Measurements from ENCODE around the gene BRD7. TPM values are rescaled to one million over a fixed set of nuclear protein-coding genes. Genes with fewer than 3 reads are reported as not detected.

Gene BRD7
- total RNA-seq, 1 donor from 2014 or later: 104 TPM

DNA sequence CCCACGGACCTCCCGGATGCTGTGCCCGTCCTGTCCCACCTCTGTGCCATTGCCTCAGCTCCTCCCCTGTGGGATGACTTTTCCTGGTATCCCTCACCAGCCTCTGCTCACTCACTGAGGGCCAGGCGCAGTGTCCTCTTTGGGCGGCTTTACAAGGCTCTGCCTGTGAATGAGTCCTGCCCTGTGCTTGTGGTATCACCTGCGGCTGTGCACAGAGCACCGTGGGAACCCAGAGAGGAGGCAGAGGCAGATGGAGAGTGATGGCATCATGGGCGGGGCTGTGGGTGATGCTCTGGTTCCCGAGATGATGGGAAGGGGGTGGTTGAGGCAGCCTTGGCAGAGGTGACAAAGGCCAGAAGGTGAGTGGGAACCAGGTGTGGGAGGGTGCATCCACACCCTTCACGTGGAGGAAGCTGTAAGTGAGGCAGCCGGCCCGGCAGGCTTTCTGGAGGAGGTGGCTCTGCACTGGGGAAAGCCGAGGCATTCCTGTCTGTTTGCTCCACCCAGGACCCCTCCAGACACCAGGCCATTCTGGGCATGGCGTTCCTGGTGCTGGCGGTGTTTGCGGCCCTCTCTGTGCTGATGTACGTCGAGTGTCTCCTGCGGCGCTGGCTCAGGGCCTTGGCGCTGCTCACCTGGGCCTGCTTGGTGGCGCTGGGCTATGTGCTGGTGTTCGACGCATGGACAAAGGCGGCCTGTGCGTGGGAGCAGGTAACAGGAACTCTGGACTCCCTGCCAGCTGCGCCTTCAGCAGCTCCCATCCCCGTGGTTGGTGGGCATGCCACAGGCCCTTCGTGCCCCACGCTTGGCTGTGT lies 78.6 kb downstream of the BRD7 start:
- DNase-seq (ENCODE audit: low spot score, unreplicated experiment): no peak
- Mint-ChIP-seq H3K4me1 (ENCODE audit: low read depth) (no peaks in the 10 kb centered on the region), H3K27me3 (no peaks in the 10 kb centered on the region), H3K27ac (no peak overlapping the region), H3K9me3 (ENCODE audit: low read depth) (no peaks in the 10 kb centered on the region), H3K4me3 (ENCODE audit: low read depth) (no peak overlapping the region), H3K36me3 (ENCODE audit: insufficient read depth) (peaks cover 5% of the 10 kb centered on the region)
- TF ChIP-seq, protein P1, sequence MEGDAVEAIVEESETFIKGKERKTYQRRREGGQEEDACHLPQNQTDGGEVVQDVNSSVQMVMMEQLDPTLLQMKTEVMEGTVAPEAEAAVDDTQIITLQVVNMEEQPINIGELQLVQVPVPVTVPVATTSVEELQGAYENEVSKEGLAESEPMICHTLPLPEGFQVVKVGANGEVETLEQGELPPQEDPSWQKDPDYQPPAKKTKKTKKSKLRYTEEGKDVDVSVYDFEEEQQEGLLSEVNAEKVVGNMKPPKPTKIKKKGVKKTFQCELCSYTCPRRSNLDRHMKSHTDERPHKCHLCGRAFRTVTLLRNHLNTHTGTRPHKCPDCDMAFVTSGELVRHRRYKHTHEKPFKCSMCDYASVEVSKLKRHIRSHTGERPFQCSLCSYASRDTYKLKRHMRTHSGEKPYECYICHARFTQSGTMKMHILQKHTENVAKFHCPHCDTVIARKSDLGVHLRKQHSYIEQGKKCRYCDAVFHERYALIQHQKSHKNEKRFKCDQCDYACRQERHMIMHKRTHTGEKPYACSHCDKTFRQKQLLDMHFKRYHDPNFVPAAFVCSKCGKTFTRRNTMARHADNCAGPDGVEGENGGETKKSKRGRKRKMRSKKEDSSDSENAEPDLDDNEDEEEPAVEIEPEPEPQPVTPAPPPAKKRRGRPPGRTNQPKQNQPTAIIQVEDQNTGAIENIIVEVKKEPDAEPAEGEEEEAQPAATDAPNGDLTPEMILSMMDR (IDR thresholded peaks at IDR 0.05; ENCODE audit: unreplicated experiment): no peak

DNA sequence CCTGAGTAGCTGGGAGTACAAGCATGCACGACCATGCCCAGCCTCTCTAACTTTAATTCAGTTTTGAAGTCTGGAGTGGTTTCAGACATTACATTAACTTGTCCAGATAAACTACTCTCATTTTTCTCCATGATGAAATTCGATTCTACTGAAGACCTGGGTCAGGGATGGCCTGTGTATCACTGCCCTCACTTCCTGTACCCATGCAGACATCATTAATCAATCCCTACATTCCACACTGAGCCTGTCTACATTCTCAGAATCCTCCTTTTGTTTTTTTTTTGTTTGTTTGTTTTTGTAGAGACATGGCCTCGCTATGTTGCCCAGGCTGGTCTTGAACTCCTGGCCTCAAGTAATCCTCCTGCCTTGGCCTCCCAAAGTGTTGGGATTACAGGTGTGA lies 79.9 kb downstream of the BRD7 start:
- Mint-ChIP-seq H3K4me3 (ENCODE audit: low read depth) (no peak overlapping the region), H3K9me3 (ENCODE audit: low read depth) (no peaks in the 10 kb centered on the region), H3K27ac (no peak overlapping the region), H3K36me3 (ENCODE audit: insufficient read depth) (peaks cover 5% of the 10 kb centered on the region), H3K4me1 (ENCODE audit: low read depth) (no peaks in the 10 kb centered on the region), H3K27me3 (no peaks in the 10 kb centered on the region)
- DNase-seq (ENCODE audit: low spot score, unreplicated experiment): no peak
- TF ChIP-seq, protein P1 (IDR thresholded peaks at IDR 0.05; ENCODE audit: unreplicated experiment): no peak

DNA sequence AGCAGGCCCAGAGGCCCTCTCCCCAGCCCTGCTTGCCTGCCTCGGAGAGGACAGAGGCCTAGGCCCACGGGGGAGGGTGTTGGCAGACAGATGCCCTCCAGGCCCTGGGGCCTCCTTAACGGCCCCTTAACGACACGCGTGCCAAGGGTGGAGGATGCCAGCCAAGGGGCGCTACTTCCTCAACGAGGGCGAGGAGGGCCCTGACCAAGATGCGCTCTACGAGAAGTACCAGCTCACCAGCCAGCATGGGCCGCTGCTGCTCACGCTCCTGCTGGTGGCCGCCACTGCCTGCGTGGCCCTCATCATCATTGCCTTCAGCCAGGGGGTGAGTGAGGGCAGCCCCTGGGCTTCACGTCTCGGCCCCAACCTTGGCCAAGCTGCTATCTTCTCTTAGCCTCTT lies 80.8 kb downstream of the BRD7 start:
- Mint-ChIP-seq H3K4me1 (ENCODE audit: low read depth) (no peaks in the 10 kb centered on the region), H3K27ac (no peak overlapping the region), H3K4me3 (ENCODE audit: low read depth) (no peak overlapping the region), H3K27me3 (no peaks in the 10 kb centered on the region), H3K9me3 (ENCODE audit: low read depth) (no peaks in the 10 kb centered on the region), H3K36me3 (ENCODE audit: insufficient read depth) (peaks cover 5% of the 10 kb centered on the region)
- TF ChIP-seq, protein P1 (IDR thresholded peaks at IDR 0.05; ENCODE audit: unreplicated experiment): no peak
- no peak for DNase-seq (ENCODE audit: low spot score, unreplicated experiment)

DNA sequence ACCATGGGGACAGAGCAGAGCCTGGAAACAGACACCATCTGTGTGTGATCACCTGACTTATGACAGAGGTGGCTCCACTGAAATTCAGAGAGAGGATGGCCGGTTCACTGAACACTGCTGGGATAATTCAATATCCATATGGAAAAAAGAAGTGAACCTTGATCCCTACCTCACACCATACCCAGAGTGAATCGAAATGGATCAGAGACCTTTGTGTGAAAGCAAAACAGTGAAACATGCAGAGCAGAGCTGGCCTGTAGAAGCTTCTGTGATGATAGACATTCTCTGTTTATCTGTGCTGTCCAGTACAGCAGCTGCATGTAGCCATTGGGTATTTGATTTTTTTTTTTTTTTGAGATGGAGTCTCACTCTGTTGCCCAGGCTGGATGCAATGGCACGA lies 82.1 kb downstream of the BRD7 start:
- Mint-ChIP-seq H3K9me3 (ENCODE audit: low read depth) (no peaks in the 10 kb centered on the region), H3K36me3 (ENCODE audit: insufficient read depth) (peaks cover 5% of the 10 kb centered on the region), H3K27ac (no peak overlapping the region), H3K4me3 (ENCODE audit: low read depth) (no peak overlapping the region), H3K4me1 (ENCODE audit: low read depth) (no peaks in the 10 kb centered on the region), H3K27me3 (no peaks in the 10 kb centered on the region)
- DNase-seq (ENCODE audit: low spot score, unreplicated experiment): no peak
- TF ChIP-seq, protein P1 (IDR thresholded peaks at IDR 0.05; ENCODE audit: unreplicated experiment): no peak

- Mint-ChIP-seq H3K4me1 (ENCODE audit: low read depth) (no peaks in the 10 kb centered on the region), H3K4me3 (ENCODE audit: low read depth) (no peak overlapping the region), H3K27ac (no peak overlapping the region), H3K9me3 (ENCODE audit: low read depth) (no peaks in the 10 kb centered on the region), H3K36me3 (ENCODE audit: insufficient read depth) (peaks cover 5% of the 10 kb centered on the region), H3K27me3 (no peaks in the 10 kb centered on the region)
- TF ChIP-seq, protein P1 (IDR thresholded peaks at IDR 0.05; ENCODE audit: unreplicated experiment): no peak
- DNase-seq (ENCODE audit: low spot score, unreplicated experiment): no peak
Observed at GRCh38 chr16:50285406-50286003, 83.3 kb downstream of the BRD7 start.

All from progenitor cell of endocrine pancreas (in vitro differentiated cells).